ENCODE measurements around the gene CAMTA1.

The CAMTA1 gene

DNA sequence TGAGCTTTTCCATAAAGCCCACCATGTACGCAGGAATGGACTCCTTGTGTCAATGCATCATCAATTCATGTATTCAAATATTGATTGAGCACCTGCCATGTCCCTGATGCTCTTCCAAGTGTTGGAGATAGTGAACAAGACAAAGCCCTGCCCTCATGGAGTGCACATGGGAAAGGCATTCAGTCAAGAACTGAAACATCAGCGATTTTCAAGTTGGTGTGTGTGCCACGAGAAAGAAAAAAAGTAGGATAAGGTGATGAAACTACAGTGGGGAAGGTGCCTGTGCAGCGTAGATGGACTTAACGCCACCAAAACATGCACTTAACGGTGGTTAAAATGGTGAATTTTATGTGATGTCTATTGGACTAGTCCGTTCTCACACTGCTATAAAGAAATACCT, 553.2 kb downstream of the CAMTA1 start:
- no peak for DNase-seq
- no peaks in the 10 kb centered on the region for H3K9me2 ChIP-seq (replicated peaks; ENCODE audit: insufficient read depth, low read length)
- no peaks in the 10 kb centered on the region for H3K79me2 ChIP-seq (ENCODE audit: low read length)
- H2AFZ ChIP-seq (ENCODE audit: low read length), result no peak overlapping the region
- no peak overlapping the region for H3K4me3 ChIP-seq (ENCODE audit: low read length)
- no peak overlapping the region for H3K27ac ChIP-seq (ENCODE audit: low read length)
- H3K9ac ChIP-seq (ENCODE audit: low read length), result no peak overlapping the region
- no peaks in the 10 kb centered on the region for H3K9me3 ChIP-seq (replicated peaks; ENCODE audit: insufficient read depth, low read length)
- H3K4me1 ChIP-seq (ENCODE audit: low read length), result no peaks in the 10 kb centered on the region
- H3K36me3 ChIP-seq (replicated peaks; ENCODE audit: insufficient read depth, low read length), result no peaks in the 10 kb centered on the region
- H3F3A ChIP-seq (ENCODE audit: insufficient read depth, low read length), result no peaks in the 10 kb centered on the region
- TF ChIP-seq EZH2 (optimal IDR thresholded peaks at IDR 0.05; ENCODE audit: low read depth, low read length), result no peak
- no peak for TF ChIP-seq EZH2phosphoT487 (IDR thresholded peaks at IDR 0.05; ENCODE audit: low read length)
- TF ChIP-seq, protein P1, sequence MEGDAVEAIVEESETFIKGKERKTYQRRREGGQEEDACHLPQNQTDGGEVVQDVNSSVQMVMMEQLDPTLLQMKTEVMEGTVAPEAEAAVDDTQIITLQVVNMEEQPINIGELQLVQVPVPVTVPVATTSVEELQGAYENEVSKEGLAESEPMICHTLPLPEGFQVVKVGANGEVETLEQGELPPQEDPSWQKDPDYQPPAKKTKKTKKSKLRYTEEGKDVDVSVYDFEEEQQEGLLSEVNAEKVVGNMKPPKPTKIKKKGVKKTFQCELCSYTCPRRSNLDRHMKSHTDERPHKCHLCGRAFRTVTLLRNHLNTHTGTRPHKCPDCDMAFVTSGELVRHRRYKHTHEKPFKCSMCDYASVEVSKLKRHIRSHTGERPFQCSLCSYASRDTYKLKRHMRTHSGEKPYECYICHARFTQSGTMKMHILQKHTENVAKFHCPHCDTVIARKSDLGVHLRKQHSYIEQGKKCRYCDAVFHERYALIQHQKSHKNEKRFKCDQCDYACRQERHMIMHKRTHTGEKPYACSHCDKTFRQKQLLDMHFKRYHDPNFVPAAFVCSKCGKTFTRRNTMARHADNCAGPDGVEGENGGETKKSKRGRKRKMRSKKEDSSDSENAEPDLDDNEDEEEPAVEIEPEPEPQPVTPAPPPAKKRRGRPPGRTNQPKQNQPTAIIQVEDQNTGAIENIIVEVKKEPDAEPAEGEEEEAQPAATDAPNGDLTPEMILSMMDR (IDR thresholded peaks at IDR 0.05; ENCODE audit: low read length), result no peak
- H3K4me2 ChIP-seq (ENCODE audit: low read depth, low read length), result no peak overlapping the region
- H3K27me3 ChIP-seq (replicated peaks; ENCODE audit: insufficient read depth, low read length), result peaks cover 84% of the 10 kb centered on the region
- no peaks in the 10 kb centered on the region for H4K20me1 ChIP-seq (ENCODE audit: insufficient read depth, low read length)

DNA sequence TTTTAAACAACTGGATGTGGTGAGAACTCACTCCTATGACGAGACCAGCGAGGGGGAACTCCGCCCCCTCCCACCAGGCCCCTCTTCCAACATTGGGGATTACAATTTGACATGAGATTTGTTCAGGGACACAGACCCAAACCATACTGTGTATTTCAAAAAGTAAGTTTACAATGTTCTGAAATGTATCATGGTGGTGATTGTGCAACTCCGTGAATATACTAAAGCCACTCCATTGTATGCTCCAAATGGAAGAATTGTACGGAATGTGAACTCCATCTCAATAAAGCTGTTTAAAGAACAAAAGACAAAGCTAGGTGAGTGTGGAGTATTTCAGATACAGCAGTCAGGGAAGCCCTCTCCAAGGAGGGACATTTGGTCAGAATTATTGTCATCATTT, 553.8 kb downstream of the CAMTA1 start:
- no peak for TF ChIP-seq EZH2phosphoT487 (IDR thresholded peaks at IDR 0.05; ENCODE audit: low read length)
- no peak for TF ChIP-seq EZH2 (optimal IDR thresholded peaks at IDR 0.05; ENCODE audit: low read depth, low read length)
- TF ChIP-seq, protein P1 (IDR thresholded peaks at IDR 0.05; ENCODE audit: low read length), result no peak

DNA sequence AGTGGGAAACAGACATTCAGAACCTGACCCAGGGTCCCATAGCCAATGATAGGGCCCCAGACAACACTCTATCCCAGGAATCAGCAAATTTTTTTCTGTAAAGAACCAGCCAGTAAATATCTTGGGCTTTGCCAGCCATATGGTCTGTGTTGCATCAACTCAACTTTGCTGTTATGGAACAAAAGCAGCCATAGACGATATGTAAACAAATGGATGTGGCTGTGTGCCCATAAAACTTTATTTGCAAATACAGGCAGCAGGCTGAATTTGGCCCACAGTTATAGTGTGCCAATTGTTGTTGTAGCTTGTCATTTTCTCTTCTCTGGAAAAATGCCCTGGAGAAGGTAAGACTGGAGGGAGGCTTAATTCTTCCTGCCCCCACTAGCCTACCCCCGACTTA, 554.7 kb downstream of the CAMTA1 start:
- Histone ChIP-seq H3K27ac (ENCODE audit: low read length) (no peak overlapping the region), H3F3A (ENCODE audit: insufficient read depth, low read length) (no peaks in the 10 kb centered on the region), H3K4me1 (ENCODE audit: low read length) (no peaks in the 10 kb centered on the region), H3K27me3 (replicated peaks; ENCODE audit: insufficient read depth, low read length) (peaks cover 83% of the 10 kb centered on the region), H3K9ac (ENCODE audit: low read length) (no peak overlapping the region), H3K4me2 (ENCODE audit: low read depth, low read length) (no peak overlapping the region), H3K4me3 (ENCODE audit: low read length) (no peak overlapping the region), H2AFZ (ENCODE audit: low read length) (no peak overlapping the region), H3K9me2 (replicated peaks; ENCODE audit: insufficient read depth, low read length) (no peaks in the 10 kb centered on the region), H3K79me2 (ENCODE audit: low read length) (no peaks in the 10 kb centered on the region), H4K20me1 (ENCODE audit: insufficient read depth, low read length) (no peaks in the 10 kb centered on the region), H3K9me3 (replicated peaks; ENCODE audit: insufficient read depth, low read length) (no peaks in the 10 kb centered on the region), H3K36me3 (replicated peaks; ENCODE audit: insufficient read depth, low read length) (no peaks in the 10 kb centered on the region)
- no peak for DNase-seq
- no peak for TF ChIP-seq EZH2 (optimal IDR thresholded peaks at IDR 0.05; ENCODE audit: low read depth, low read length)
- TF ChIP-seq, protein P1 (IDR thresholded peaks at IDR 0.05; ENCODE audit: low read length), result no peak
- no peak for TF ChIP-seq EZH2phosphoT487 (IDR thresholded peaks at IDR 0.05; ENCODE audit: low read length)

More for the DNA sequence above, 553.8 kb downstream of the CAMTA1 start:
- Histone ChIP-seq H3F3A (ENCODE audit: insufficient read depth, low read length) (no peaks in the 10 kb centered on the region), H3K4me2 (ENCODE audit: low read depth, low read length) (no peak overlapping the region), H2AFZ (ENCODE audit: low read length) (no peak overlapping the region), H3K27ac (ENCODE audit: low read length) (no peak overlapping the region), H3K4me3 (ENCODE audit: low read length) (no peak overlapping the region), H3K4me1 (ENCODE audit: low read length) (no peaks in the 10 kb centered on the region), H3K9me2 (replicated peaks; ENCODE audit: insufficient read depth, low read length) (no peaks in the 10 kb centered on the region), H3K9me3 (replicated peaks; ENCODE audit: insufficient read depth, low read length) (no peaks in the 10 kb centered on the region), H4K20me1 (ENCODE audit: insufficient read depth, low read length) (no peaks in the 10 kb centered on the region), H3K9ac (ENCODE audit: low read length) (no peak overlapping the region), H3K36me3 (replicated peaks; ENCODE audit: insufficient read depth, low read length) (no peaks in the 10 kb centered on the region), H3K27me3 (replicated peaks; ENCODE audit: insufficient read depth, low read length) (peaks cover 84% of the 10 kb centered on the region), H3K79me2 (ENCODE audit: low read length) (no peaks in the 10 kb centered on the region)
- no peak for DNase-seq
